Body of pancreas (tissue), 4 donors: ENCODE measurements around the gene DIP2B.

Experiments used
- POLR2A ChIP-seq, 3 donors: fragments of 450-650 bp; IDR thresholded peaks; one replicate each; pipeline ENCODE4 v1.6.1; 2016; ENCODE audit warnings: antibody characterized with exemption in 3 of 3, mild to moderate bottlenecking in 2 of 3
- TF ChIP-seq, protein P1 (sequence below), 7 experiments: fragments of 450-650 bp in 4 of 7; fragments of 200-600 bp in 3 of 7; sonication (generic) in 3 of 7; IDR thresholded peaks; one replicate each; pipeline ENCODE4 v1.5.1; 2016 to 2019; ENCODE audit warnings: antibody characterized with exemption in 7 of 7

GRCh38 chr12:50597200-50598195, 92.7 kb downstream of the DIP2B start:
- TF ChIP-seq, protein P1, sequence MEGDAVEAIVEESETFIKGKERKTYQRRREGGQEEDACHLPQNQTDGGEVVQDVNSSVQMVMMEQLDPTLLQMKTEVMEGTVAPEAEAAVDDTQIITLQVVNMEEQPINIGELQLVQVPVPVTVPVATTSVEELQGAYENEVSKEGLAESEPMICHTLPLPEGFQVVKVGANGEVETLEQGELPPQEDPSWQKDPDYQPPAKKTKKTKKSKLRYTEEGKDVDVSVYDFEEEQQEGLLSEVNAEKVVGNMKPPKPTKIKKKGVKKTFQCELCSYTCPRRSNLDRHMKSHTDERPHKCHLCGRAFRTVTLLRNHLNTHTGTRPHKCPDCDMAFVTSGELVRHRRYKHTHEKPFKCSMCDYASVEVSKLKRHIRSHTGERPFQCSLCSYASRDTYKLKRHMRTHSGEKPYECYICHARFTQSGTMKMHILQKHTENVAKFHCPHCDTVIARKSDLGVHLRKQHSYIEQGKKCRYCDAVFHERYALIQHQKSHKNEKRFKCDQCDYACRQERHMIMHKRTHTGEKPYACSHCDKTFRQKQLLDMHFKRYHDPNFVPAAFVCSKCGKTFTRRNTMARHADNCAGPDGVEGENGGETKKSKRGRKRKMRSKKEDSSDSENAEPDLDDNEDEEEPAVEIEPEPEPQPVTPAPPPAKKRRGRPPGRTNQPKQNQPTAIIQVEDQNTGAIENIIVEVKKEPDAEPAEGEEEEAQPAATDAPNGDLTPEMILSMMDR (IDR thresholded peaks at IDR 0.05), result no peak
- no peak for TF ChIP-seq POLR2A (IDR thresholded peaks at IDR 0.05)
